Esophagus squamous epithelium (tissue), 4 donors: ENCODE results near the gene NSUN6.

Experiments
- CTCF ChIP-seq, 6 experiments: fragments of 450-650 bp in 4 of 6; fragments of 200-600 bp in 2 of 6; sonication (generic) in 2 of 6; IDR thresholded peaks; one replicate each; pipeline ENCODE4 v1.5.1; 2016 to 2019; ENCODE audit warnings: antibody characterized with exemption in 6 of 6, mild to moderate bottlenecking in 4 of 6, moderate library complexity in 4 of 6
- POLR2A ChIP-seq, 4 donors: fragments of 450-650 bp; IDR thresholded peaks; one replicate each; pipeline ENCODE4 v1.6.1; 2017; ENCODE audit warnings: antibody characterized with exemption in 4 of 4, mild to moderate bottlenecking in 4 of 4, moderate library complexity in 3 of 4

GRCh38 chr10:18685555-18685954 lies 34.2 kb upstream of the NSUN6 start:
- TF ChIP-seq CTCF (IDR thresholded peaks at IDR 0.05) (no peak), POLR2A (IDR thresholded peaks at IDR 0.05) (no peak)
